Stimulated activated CD4-positive, alpha-beta T cell treated with anti-CD3 and anti-CD28 coated beads, Interleukin-1b, Interleukin-23, amount 100 ng/mL, for 48 hours (primary cell): ENCODE data around the gene STAT3.
"Not testable (repeated sequence)": the region's sequence is repeated elsewhere in the genome, so short reads cannot be mapped to it uniquely, and the experiment has no call there.

Experiments
- DNase-seq: peaks from one replicate; pipeline ENCODE4 v3.0.0-alpha.2; 2020

Gene STAT3

GRCh38 chr17:42408061-42408460 lies 19.8 kb upstream of the STAT3 start:
- no peak for DNase-seq

GRCh38 chr17:42407289-42407836 lies 19.1 kb upstream of the STAT3 start:
- DNase-seq = peak; percentile 64

GRCh38 chr17:42406615-42407288 lies 18.5 kb upstream of the STAT3 start:
- DNase-seq = no peak

- peak; percentile 79 for DNase-seq
These were observed 17.8 kb upstream of the STAT3 start for GRCh38 chr17:42405963-42406495.

- DNase-seq = no peak
These were observed 16.8 kb upstream of the STAT3 start for GRCh38 chr17:42405076-42405475.

GRCh38 chr17:42404326-42405055 lies 16.2 kb upstream of the STAT3 start:
- DNase-seq = no peak

GRCh38 chr17:42403150-42403549 lies 14.9 kb upstream of the STAT3 start:
- DNase-seq = peak; percentile 54

- no peak for DNase-seq
These were observed 13.9 kb upstream of the STAT3 start for GRCh38 chr17:42402117-42402516.

GRCh38 chr17:42400844-42401375 lies 12.7 kb upstream of the STAT3 start:
- DNase-seq = not testable (repeated sequence)

- DNase-seq = no peak
These were observed 12.0 kb upstream of the STAT3 start for GRCh38 chr17:42399948-42400843.

- no peak for DNase-seq
These were observed 10.9 kb upstream of the STAT3 start for GRCh38 chr17:42399121-42399520.

- not testable (repeated sequence) for DNase-seq
These were observed 7.4 kb upstream of the STAT3 start for GRCh38 chr17:42395601-42396000.

GRCh38 chr17:42394838-42395237 lies 6.6 kb upstream of the STAT3 start:
- DNase-seq = no peak

- DNase-seq = no peak
These were observed 4.6 kb upstream of the STAT3 start for GRCh38 chr17:42392692-42393415.

GRCh38 chr17:42391439-42391838 lies 3.2 kb upstream of the STAT3 start:
- DNase-seq = not testable (repeated sequence)

GRCh38 chr17:42389899-42390298 lies 1.7 kb upstream of the STAT3 start:
- no peak for DNase-seq

GRCh38 chr17:42389135-42389417 lies 834 bp upstream of the STAT3 start:
- DNase-seq = peak; percentile 93

GRCh38 chr17:42387661-42388380 lies 421 bp downstream of the STAT3 start:
- peak; percentile 13 for DNase-seq

GRCh38 chr17:42386777-42387657 lies 1.2 kb downstream of the STAT3 start:
- DNase-seq = peak; percentile 19

- DNase-seq = no peak
These were observed 6.3 kb downstream of the STAT3 start for GRCh38 chr17:42381898-42382297.
